IPS-15b (cell line): ENCODE data around the gene AGO3.
"Not testable (repeated sequence)": the region's sequence is repeated elsewhere in the genome, so short reads cannot be mapped to it uniquely, and the experiment has no call there.

Source experiments
- H3K27me3 ChIP-seq: one replicate; pipeline ENCODE4 v1.6.1; 2013; ENCODE audit warnings: low read length; ENCODE audit not compliant: control insufficient read depth, insufficient read depth
- H3K36me3 ChIP-seq: one replicate; pipeline ENCODE4 v1.6.1; 2013; ENCODE audit warnings: low read length; ENCODE audit not compliant: control insufficient read depth, insufficient read depth
- H3K4me1 ChIP-seq: one replicate; pipeline ENCODE4 v1.6.1; 2013; ENCODE audit warnings: mild to moderate bottlenecking, low read length; ENCODE audit not compliant: control insufficient read depth, insufficient read depth
- H3K4me3 ChIP-seq: one replicate; pipeline ENCODE4 v1.5.1; 2013; ENCODE audit warnings: low read depth, low read length
- H3K9ac ChIP-seq: one replicate; pipeline ENCODE4 v1.6.1; 2013; ENCODE audit warnings: low read depth, mild to moderate bottlenecking, low read length
- H3K9me3 ChIP-seq: one replicate; pipeline ENCODE4 v1.6.1; 2013; ENCODE audit warnings: mild to moderate bottlenecking, low read length; ENCODE audit not compliant: control insufficient read depth, insufficient read depth

The AGO3 gene

GRCh38 chr1:36023098-36023769, 92.3 kb downstream of the AGO3 start:
- Histone ChIP-seq H3K9me3 (no peaks in the 10 kb centered on the region), H3K4me1 (no peaks in the 10 kb centered on the region), H3K36me3 (peaks cover 3% of the 10 kb centered on the region), H3K27me3 (no peaks in the 10 kb centered on the region), H3K4me3 (no peak overlapping the region), H3K9ac (no peak overlapping the region)

GRCh38 chr1:36024024-36024423, 93.1 kb downstream of the AGO3 start:
- not testable (repeated sequence) for H3K4me1 ChIP-seq, H3K27me3 ChIP-seq, H3K4me3 ChIP-seq, H3K9ac ChIP-seq, H3K36me3 ChIP-seq, H3K9me3 ChIP-seq

GRCh38 chr1:36024847-36025246, 93.9 kb downstream of the AGO3 start:
- H3K4me1 ChIP-seq, result no peaks in the 10 kb centered on the region
- H3K36me3 ChIP-seq, result peaks cover 3% of the 10 kb centered on the region
- no peaks in the 10 kb centered on the region for H3K9me3 ChIP-seq
- no peak overlapping the region for H3K4me3 ChIP-seq
- no peaks in the 10 kb centered on the region for H3K27me3 ChIP-seq
- H3K9ac ChIP-seq, result no peak overlapping the region

GRCh38 chr1:36027766-36028165, 96.9 kb downstream of the AGO3 start:
- H3K4me1 ChIP-seq, result no peaks in the 10 kb centered on the region
- peaks cover 3% of the 10 kb centered on the region for H3K36me3 ChIP-seq
- H3K9ac ChIP-seq, result no peak overlapping the region
- H3K4me3 ChIP-seq, result no peak overlapping the region
- H3K9me3 ChIP-seq, result no peaks in the 10 kb centered on the region
- no peaks in the 10 kb centered on the region for H3K27me3 ChIP-seq

- Histone ChIP-seq H3K27me3 (no peaks in the 10 kb centered on the region), H3K4me3 (no peak overlapping the region), H3K36me3 (peaks cover 3% of the 10 kb centered on the region)
These were observed 100.5 kb downstream of the AGO3 start for GRCh38 chr1:36031441-36031840.

GRCh38 chr1:36034692-36035091, 103.8 kb downstream of the AGO3 start:
- H3K4me1 ChIP-seq, result no peaks in the 10 kb centered on the region
- H3K4me3 ChIP-seq, result no peak overlapping the region
- no peaks in the 10 kb centered on the region for H3K9me3 ChIP-seq
- no peaks in the 10 kb centered on the region for H3K27me3 ChIP-seq
- H3K36me3 ChIP-seq, result no peaks in the 10 kb centered on the region
- H3K9ac ChIP-seq, result no peak overlapping the region

More at GRCh38 chr1:36031441-36031840, 100.5 kb downstream of the AGO3 start:
- Histone ChIP-seq H3K9ac (no peak overlapping the region), H3K9me3 (no peaks in the 10 kb centered on the region), H3K4me1 (no peaks in the 10 kb centered on the region)

- Histone ChIP-seq H3K9ac (no peak overlapping the region), H3K36me3 (no peaks in the 10 kb centered on the region), H3K4me1 (no peaks in the 10 kb centered on the region), H3K4me3 (no peak overlapping the region), H3K9me3 (no peaks in the 10 kb centered on the region), H3K27me3 (no peaks in the 10 kb centered on the region)
These were observed 104.2 kb downstream of the AGO3 start for GRCh38 chr1:36035154-36035553.

- Histone ChIP-seq H3K9ac (no peak overlapping the region), H3K4me3 (no peak overlapping the region), H3K4me1 (no peaks in the 10 kb centered on the region), H3K9me3 (no peaks in the 10 kb centered on the region), H3K36me3 (no peaks in the 10 kb centered on the region), H3K27me3 (no peaks in the 10 kb centered on the region)
These were observed 109.3 kb downstream of the AGO3 start for GRCh38 chr1:36040238-36040637.

GRCh38 chr1:36051821-36052220, 120.9 kb downstream of the AGO3 start:
- Histone ChIP-seq H3K4me3 (no peak overlapping the region), H3K9me3 (no peaks in the 10 kb centered on the region), H3K36me3 (no peaks in the 10 kb centered on the region), H3K4me1 (no peaks in the 10 kb centered on the region), H3K9ac (no peak overlapping the region), H3K27me3 (no peaks in the 10 kb centered on the region)

- H3K9ac ChIP-seq, result no peak overlapping the region
- H3K36me3 ChIP-seq, result no peaks in the 10 kb centered on the region
- no peaks in the 10 kb centered on the region for H3K4me1 ChIP-seq
- H3K27me3 ChIP-seq, result no peaks in the 10 kb centered on the region
- H3K4me3 ChIP-seq, result no peak overlapping the region
- H3K9me3 ChIP-seq, result no peaks in the 10 kb centered on the region
These were observed 123.1 kb downstream of the AGO3 start for GRCh38 chr1:36053978-36054377.

GRCh38 chr1:36055706-36056105, 124.8 kb downstream of the AGO3 start:
- Histone ChIP-seq H3K27me3 (no peaks in the 10 kb centered on the region), H3K4me1 (no peaks in the 10 kb centered on the region), H3K4me3 (no peak overlapping the region), H3K36me3 (no peaks in the 10 kb centered on the region), H3K9ac (no peak overlapping the region), H3K9me3 (no peaks in the 10 kb centered on the region)

GRCh38 chr1:36062315-36062714, 131.4 kb downstream of the AGO3 start:
- Histone ChIP-seq H3K4me3 (no peak overlapping the region), H3K9ac (no peak overlapping the region), H3K4me1 (no peaks in the 10 kb centered on the region), H3K9me3 (no peaks in the 10 kb centered on the region), H3K36me3 (no peaks in the 10 kb centered on the region), H3K27me3 (no peaks in the 10 kb centered on the region)
